ENCODE measurements around the gene LYSMD4.
A peak's percentile ranks its signal among the peaks of the same experiment; 100 is the strongest.
"Not testable (repeated sequence)": the region's sequence is repeated elsewhere in the genome, so short reads cannot be mapped to it uniquely, and the experiment has no call there.

Gene LYSMD4

GRCh38 chr15:99733268-99734039 is at the start of gene LYSMD4:
TSS of gene LYSMD4 (minus strand) at chr15:99733437. CDS start at chr15:99731999, 1,438 bp downstream.
- DNase-seq (ENCODE audit: low read depth) = peak; percentile 98

- not testable (repeated sequence) for DNase-seq (ENCODE audit: low read depth)
Measured at GRCh38 chr15:99782029-99782428, 48.8 kb upstream of the LYSMD4 start.

DNA sequence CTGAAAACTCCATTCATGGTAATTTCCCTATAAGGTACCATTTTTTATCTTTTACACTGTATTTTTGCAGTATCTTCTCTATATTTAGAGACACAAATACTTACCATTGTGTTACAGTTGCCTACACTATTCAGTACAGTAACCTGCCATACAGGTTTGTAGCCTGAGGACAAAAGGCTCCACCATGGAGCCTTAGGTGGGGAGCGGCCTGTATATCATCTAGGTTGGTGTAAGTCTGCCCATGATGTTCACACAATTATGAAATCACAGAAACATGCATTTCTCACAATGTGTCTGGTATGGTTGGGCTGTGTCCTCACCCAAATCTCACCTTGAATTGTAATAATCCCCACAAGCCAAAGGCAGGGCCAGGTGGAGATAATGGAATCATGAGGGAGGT is 43.9 kb upstream of the LYSMD4 start:
- DNase-seq (ENCODE audit: low read depth) = no peak

DNA sequence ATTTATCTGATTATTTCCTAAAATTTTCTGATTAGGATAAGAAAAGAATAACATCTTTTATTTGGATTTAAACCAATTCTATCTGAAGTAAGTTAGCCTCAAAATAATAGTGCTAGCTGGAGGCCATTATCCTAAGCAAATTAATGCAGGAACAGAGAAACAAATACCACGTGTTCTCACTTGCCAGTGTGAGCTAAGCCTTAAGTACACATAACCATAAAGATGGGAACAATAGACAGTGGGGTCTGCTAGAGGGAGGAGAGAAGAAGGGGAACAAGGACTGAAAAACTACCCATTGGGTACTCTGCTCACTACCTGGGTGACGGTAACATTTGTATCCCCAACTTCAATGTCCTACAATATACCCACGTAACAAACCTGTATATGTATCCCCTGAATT is 31.3 kb upstream of the LYSMD4 start:
- DNase-seq (ENCODE audit: low read depth) = no peak

DNA sequence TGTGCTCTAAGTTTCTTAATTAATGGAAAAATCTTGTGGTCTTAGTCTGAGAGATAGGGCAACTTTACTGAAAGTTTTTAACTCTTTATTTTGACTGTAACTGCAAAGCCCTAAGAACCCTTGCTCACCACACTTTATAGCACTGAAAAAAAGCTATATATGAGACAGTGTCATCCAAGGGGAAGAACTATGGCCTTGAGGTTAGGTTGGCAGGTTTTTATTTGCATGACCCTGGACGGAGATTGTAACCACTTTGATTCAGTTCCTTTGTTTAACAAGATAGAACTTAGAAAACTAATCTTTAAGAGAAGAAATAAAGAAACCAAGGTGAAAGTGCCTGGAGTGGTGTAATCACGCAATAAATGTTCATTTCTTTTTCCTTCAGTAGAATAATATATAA is 30.6 kb upstream of the LYSMD4 start:
- DNase-seq (ENCODE audit: low read depth) = no peak

DNA sequence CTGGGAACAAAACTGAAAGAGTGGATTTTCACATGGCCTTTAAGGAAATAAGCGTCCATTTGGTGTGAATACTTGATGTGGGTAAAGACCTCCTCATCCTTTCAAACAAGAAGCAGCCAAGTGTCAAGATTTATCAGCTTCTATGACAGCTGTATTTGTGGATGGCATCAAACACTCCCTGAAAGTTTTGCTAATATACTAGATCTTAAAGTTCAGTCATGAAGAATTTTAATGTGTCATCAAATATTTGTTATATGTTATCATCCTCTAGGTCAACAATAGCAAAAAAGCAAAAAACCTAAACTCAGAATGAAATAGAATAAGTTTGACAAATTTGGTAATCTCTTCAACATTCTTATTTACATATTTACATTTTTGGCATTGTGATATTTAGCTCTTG is 29.1 kb upstream of the LYSMD4 start:
- DNase-seq (ENCODE audit: low read depth) = no peak

DNA sequence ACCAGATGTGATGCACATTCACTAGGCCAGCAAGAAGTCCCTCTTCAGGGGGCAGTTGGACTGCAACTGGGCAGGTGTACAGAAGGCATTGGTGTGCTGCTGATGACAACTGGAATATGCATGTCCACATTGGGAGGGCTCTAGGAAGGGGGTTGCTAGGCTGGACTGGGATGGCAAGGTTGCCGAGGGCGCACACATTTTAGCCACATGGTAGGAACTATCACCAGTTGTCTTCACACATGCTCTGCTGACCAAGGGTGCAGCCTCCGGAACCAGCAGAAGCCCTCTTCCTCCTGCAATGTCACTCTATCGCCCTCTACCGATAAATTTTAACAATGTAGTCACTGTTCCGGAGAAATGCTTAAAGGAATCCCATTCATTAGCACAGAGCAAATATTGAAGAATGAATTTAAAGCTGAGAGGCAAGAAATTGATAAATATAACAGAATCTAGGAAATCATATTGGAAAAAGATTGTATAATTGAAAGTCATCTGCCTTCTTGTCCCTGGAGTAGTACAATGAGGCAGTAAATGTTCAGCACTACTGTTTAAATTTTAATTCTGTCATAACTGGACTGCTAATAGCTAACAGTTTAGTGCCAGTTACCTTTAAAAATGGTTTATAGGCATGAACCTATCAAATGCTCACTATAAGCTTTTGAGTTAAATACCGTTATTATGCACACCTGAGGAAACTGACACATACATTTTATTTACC is 22.6 kb upstream of the LYSMD4 start:
- no peak for DNase-seq (ENCODE audit: low read depth)

GRCh38 chr15:99753066-99753465 is 19.8 kb upstream of the LYSMD4 start:
- no peak for DNase-seq (ENCODE audit: low read depth)

GRCh38 chr15:99752556-99752955 is 19.3 kb upstream of the LYSMD4 start:
- DNase-seq (ENCODE audit: low read depth) = no peak

GRCh38 chr15:99750326-99750725 is 17.1 kb upstream of the LYSMD4 start:
- not testable (repeated sequence) for DNase-seq (ENCODE audit: low read depth)

- no peak for DNase-seq (ENCODE audit: low read depth)
Measured at GRCh38 chr15:99749386-99749785, 16.1 kb upstream of the LYSMD4 start.

- DNase-seq (ENCODE audit: low read depth) = no peak
Measured at GRCh38 chr15:99745370-99746086, 12.3 kb upstream of the LYSMD4 start.

- DNase-seq (ENCODE audit: low read depth) = no peak
Measured at GRCh38 chr15:99744142-99744541, 10.9 kb upstream of the LYSMD4 start.

- DNase-seq (ENCODE audit: low read depth) = no peak
Measured at GRCh38 chr15:99741835-99742234, 8.6 kb upstream of the LYSMD4 start.

GRCh38 chr15:99738021-99738847 is 5.0 kb upstream of the LYSMD4 start:
- DNase-seq (ENCODE audit: low read depth) = no peak

DNA sequence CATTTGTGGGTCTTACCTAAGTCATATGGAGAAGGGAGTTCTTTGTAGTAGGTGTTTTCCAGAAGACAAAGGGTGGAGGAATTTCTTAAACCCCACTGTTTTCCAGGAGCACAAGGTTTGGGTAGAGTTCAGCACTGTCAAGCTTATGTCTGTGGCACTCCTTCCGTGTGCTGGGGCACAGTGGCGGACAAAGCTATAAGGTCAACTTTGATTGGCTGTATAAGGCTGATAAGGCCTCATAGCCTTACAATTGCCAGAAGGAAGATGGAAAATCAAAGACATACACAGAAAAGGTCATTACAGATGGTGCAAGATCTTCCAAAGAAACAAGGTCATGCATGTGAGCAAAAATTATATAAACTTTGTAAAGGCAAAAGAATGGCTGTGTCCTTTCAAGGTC is 3.5 kb upstream of the LYSMD4 start:
- no peak for DNase-seq (ENCODE audit: low read depth)

DNA sequence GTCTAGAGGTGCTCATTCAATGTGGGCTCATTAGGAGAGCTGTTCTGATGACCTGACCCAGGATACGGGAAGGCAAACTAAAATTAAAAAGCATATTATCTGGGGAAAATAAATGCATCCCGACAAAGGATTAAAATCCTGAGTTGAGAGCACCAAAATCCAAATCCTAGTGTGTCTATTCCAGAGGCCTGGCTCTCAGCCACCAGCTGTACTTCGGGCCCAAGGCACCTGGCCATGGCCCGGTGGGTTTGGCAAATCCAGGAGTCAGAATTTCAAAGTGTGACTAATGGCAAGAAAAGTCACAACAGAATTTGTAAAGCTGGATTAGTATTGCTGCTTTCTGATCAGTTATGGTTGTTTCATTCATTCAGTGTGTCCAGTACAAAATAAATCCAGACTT is 2.6 kb upstream of the LYSMD4 start:
- no peak for DNase-seq (ENCODE audit: low read depth)

DNA sequence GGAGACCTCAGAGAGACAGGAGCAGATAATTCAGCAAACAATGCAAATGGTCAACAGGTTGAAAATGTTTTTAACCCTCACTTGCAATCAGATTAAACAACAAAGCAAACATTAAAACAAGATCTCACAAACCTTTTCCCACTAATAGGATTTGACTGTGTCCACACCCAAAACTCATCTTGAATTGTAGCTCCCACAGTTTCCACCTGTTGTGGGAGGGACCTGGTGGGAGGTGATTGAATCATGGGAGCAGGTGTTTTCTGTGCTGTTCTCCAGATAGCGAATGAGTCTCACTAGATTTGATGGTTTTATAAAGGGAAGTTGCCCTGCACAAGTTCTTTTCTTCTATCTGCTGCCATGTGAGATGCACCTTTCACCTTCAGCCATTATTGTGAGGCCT is 1.3 kb upstream of the LYSMD4 start:
- DNase-seq (ENCODE audit: low read depth) = no peak

DNA sequence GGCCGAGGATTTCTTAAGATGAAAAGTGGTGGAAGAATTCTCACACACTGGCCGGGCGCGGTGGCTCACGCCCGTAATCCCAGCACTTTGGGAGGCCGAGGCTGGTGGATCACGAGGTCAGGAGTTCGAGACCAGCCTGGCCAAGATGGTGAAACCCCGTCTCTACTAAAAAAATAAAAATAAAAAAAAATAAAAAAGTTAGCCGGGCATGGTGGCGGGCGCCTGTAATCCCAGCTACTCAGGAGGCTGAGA is 729 bp upstream of the LYSMD4 start:
- DNase-seq (ENCODE audit: low read depth) = not testable (repeated sequence)

DNA sequence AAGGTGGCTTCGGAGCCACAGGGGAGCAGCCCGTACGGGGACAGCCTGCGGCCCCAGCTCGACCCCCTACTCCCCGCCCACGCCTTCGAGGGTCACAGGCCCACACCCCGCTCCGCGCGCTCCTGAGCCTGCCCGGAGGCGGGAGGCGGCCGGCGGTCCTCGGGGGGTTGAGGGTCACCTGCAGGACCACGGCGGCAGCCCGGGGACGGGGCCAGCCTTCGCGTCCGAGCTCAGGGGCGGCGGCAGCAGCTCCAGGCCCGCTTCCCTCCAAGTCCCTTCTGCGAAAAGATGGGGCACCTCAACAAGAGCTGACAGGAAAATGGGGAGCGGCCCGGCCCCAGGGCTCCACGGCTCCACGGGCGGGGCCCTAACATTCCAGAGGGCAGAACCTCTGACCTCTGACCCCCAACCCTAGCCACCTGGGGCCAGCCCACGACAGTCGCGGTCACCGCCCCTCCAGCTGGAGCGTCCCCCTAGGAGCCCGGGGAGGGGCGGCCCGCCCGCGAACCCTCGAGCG is 428 bp downstream of the LYSMD4 start:
- no peak for DNase-seq (ENCODE audit: low read depth)

- no peak for DNase-seq (ENCODE audit: low read depth)
Measured at GRCh38 chr15:99732124-99732750, 1.0 kb downstream of the LYSMD4 start.
